ENCODE results near the gene CCL3. TPM values are rescaled to one million over a fixed set of nuclear protein-coding genes. Genes with fewer than 3 reads are reported as not detected.
"Not testable (repeated sequence)": the region's sequence is repeated elsewhere in the genome, so short reads cannot be mapped to it uniquely, and the experiment has no call there.

CCL3 gene
- total RNA-seq, 3 donors from 2014 or later (not counting 1 experiment from before 2014, with no cell fraction given) = 381 to 547 (median 450) TPM

- no peaks in the 10 kb centered on the region for H3K36me3 ChIP-seq (ENCODE audit: control insufficient read depth, insufficient read depth, low read length)
- H3K4me3 ChIP-seq (ENCODE audit: low read length) = no peak overlapping the region
- Mint-ChIP-seq H3K36me3 (no peaks in the 10 kb centered on the region), H3K27me3 (ENCODE audit: low read depth in 2 of 2) (no peaks in the 10 kb centered on the region), H3K4me1 (peaks cover 37 to 78% of the 10 kb centered on the region in 2 donors), H3K9me3 (peaks cover 0 to 2% of the 10 kb centered on the region in 2 donors), H3K27ac (peak overlapping the region; percentile 32 to 78), H3K4me3 (peak overlapping the region; percentile 4)
- H3K9me3 ChIP-seq (ENCODE audit: control insufficient read depth, insufficient read depth, low read length) = no peaks in the 10 kb centered on the region
- H3K4me1 ChIP-seq (ENCODE audit: control insufficient read depth, insufficient read depth, low read length) = peaks cover 8% of the 10 kb centered on the region
- intact Hi-C loops (cut with micrococcal nuclease) = no loop called here
- H3K27me3 ChIP-seq (ENCODE audit: control insufficient read depth, insufficient read depth, low read length) = no peaks in the 10 kb centered on the region
- no peak for TF ChIP-seq CTCF (IDR thresholded peaks at IDR 0.05)
- H3K27ac ChIP-seq (ENCODE audit: low read length) = no peak overlapping the region
- ATAC-seq (peak; percentile 43 to 61 (median 60)), DNase-seq (no peak)
- 82% methylated on average over 11 of the region's 12 CpGs for WGBS (ENCODE audit: insufficient coverage)
These were observed 28.8 kb upstream of the CCL3 start for GRCh38 chr17:36118477-36119353.

- no peaks in the 10 kb centered on the region for H3K36me3 Mint-ChIP-seq
- Histone ChIP-seq H3K4me3 (ENCODE audit: low read length) (no peak overlapping the region), H3K9me3 (ENCODE audit: control insufficient read depth, insufficient read depth, low read length) (no peaks in the 10 kb centered on the region), H3K36me3 (ENCODE audit: control insufficient read depth, insufficient read depth, low read length) (no peaks in the 10 kb centered on the region), H3K4me1 (ENCODE audit: control insufficient read depth, insufficient read depth, low read length) (peaks cover 8% of the 10 kb centered on the region), H3K27me3 (ENCODE audit: control insufficient read depth, insufficient read depth, low read length) (no peaks in the 10 kb centered on the region), H3K27ac (ENCODE audit: low read length) (no peak overlapping the region)
- DNase-seq = no peak
- H3K4me1 Mint-ChIP-seq = peaks cover 38 to 84% of the 10 kb centered on the region in 2 donors
- H3K27me3 Mint-ChIP-seq (ENCODE audit: low read depth in 2 of 2) = no peaks in the 10 kb centered on the region
- H3K9me3 Mint-ChIP-seq = peaks cover 0 to 2% of the 10 kb centered on the region in 2 donors
- TF ChIP-seq CTCF (IDR thresholded peaks at IDR 0.05) = no peak
- ATAC-seq = no peak
- no peak overlapping the region for H3K4me3 Mint-ChIP-seq
- intact Hi-C loops (cut with micrococcal nuclease) = no loop called here
- WGBS (ENCODE audit: insufficient coverage) = 57% methylated on average over 5 of the region's 5 CpGs
- peak overlapping the region; percentile 32 to 78 for H3K27ac Mint-ChIP-seq
These were observed 27.8 kb upstream of the CCL3 start for GRCh38 chr17:36117505-36118382.

GRCh38 chr17:36115649-36115977 lies 25.7 kb upstream of the CCL3 start:
- peaks cover 41 to 88% of the 10 kb centered on the region in 2 donors for H3K4me1 Mint-ChIP-seq
- H3K27me3 Mint-ChIP-seq (ENCODE audit: low read depth in 2 of 2); DNase-seq; H3K27ac ChIP-seq (ENCODE audit: low read length); H3K27me3 ChIP-seq (ENCODE audit: control insufficient read depth, insufficient read depth, low read length); intact Hi-C loops (cut with micrococcal nuclease); ATAC-seq; H3K36me3 ChIP-seq (ENCODE audit: control insufficient read depth, insufficient read depth, low read length); H3K36me3 Mint-ChIP-seq; H3K4me3 ChIP-seq (ENCODE audit: low read length); H3K4me1 ChIP-seq (ENCODE audit: control insufficient read depth, insufficient read depth, low read length); H3K9me3 ChIP-seq (ENCODE audit: control insufficient read depth, insufficient read depth, low read length); H3K9me3 Mint-ChIP-seq; H3K27ac Mint-ChIP-seq; H3K4me3 Mint-ChIP-seq: not testable (repeated sequence)

GRCh38 chr17:36114971-36115648 lies 25.2 kb upstream of the CCL3 start:
- H3K36me3 Mint-ChIP-seq; H3K4me3 ChIP-seq (ENCODE audit: low read length); H3K27ac Mint-ChIP-seq; H3K27me3 Mint-ChIP-seq (ENCODE audit: low read depth in 2 of 2); H3K36me3 ChIP-seq (ENCODE audit: control insufficient read depth, insufficient read depth, low read length); H3K4me3 Mint-ChIP-seq; H3K9me3 ChIP-seq (ENCODE audit: control insufficient read depth, insufficient read depth, low read length); H3K9me3 Mint-ChIP-seq; DNase-seq; ATAC-seq; H3K27me3 ChIP-seq (ENCODE audit: control insufficient read depth, insufficient read depth, low read length); H3K4me1 ChIP-seq (ENCODE audit: control insufficient read depth, insufficient read depth, low read length); H3K27ac ChIP-seq (ENCODE audit: low read length); intact Hi-C loops (cut with micrococcal nuclease): not testable (repeated sequence)
- H3K4me1 Mint-ChIP-seq = peaks cover 41 to 88% of the 10 kb centered on the region in 2 donors
- WGBS (ENCODE audit: insufficient coverage) = 97% methylated on average over 4 of the region's 5 CpGs

- H3K9me3 Mint-ChIP-seq; DNase-seq; H3K4me3 Mint-ChIP-seq; H3K4me3 ChIP-seq (ENCODE audit: low read length); H3K27me3 Mint-ChIP-seq (ENCODE audit: low read depth in 2 of 2); ATAC-seq; H3K36me3 ChIP-seq (ENCODE audit: control insufficient read depth, insufficient read depth, low read length); H3K9me3 ChIP-seq (ENCODE audit: control insufficient read depth, insufficient read depth, low read length); H3K27ac ChIP-seq (ENCODE audit: low read length); H3K27ac Mint-ChIP-seq; H3K36me3 Mint-ChIP-seq; intact Hi-C loops (cut with micrococcal nuclease); H3K27me3 ChIP-seq (ENCODE audit: control insufficient read depth, insufficient read depth, low read length): not testable (repeated sequence)
- 94% methylated on average over 1 of the region's 1 CpG for WGBS (ENCODE audit: insufficient coverage)
- peaks cover 12% of the 10 kb centered on the region for H3K4me1 ChIP-seq (ENCODE audit: control insufficient read depth, insufficient read depth, low read length)
- H3K4me1 Mint-ChIP-seq = peaks cover 37 to 88% of the 10 kb centered on the region in 2 donors
These were observed 23.2 kb upstream of the CCL3 start for GRCh38 chr17:36113131-36113530.
